Right renal pelvis (tissue), 4 donors: ENCODE results near the gene PRRC2B. TPM values are rescaled to one million over a fixed set of nuclear protein-coding genes. Genes with fewer than 3 reads are reported as not detected.
"Not testable (repeated sequence)": the region's sequence is repeated elsewhere in the genome, so short reads cannot be mapped to it uniquely, and the experiment has no call there.

Experiments
- DNase-seq, 4 donors: peaks; one replicate each; pipeline ENCODE4 v3.0.0-alpha.2; 2013; ENCODE audit warnings: low read depth in 4 of 4, low spot score in 3 of 4, missing footprints in 1 of 4
- polyA plus RNA-seq, 4 donors: library from polyadenylated mRNA; unstranded; fragments of 120-200 nt; gene quantifications; one replicate each; pipeline ENCODE4 v1.2.1, GENCODE V29; 2013; ENCODE audit not compliant: insufficient read length in 4 of 4

The PRRC2B gene
- polyA plus RNA-seq = 100 to 1,000 TPM; 179 to 200 (median 195) TPM

GRCh38 chr9:131393622-131394463, at the start of gene PRRC2B:
PRRC2B (plus strand) TSS chr9:131394086; CDS start chr9:131430145, 36,059 bp downstream.
- DNase-seq = peak; percentile 75 to 83 (median 81)

GRCh38 chr9:131344931-131345535, 48.9 kb upstream of the PRRC2B start:
- DNase-seq = not testable (repeated sequence)

GRCh38 chr9:131346559-131346958, 47.3 kb upstream of the PRRC2B start:
- no peak for DNase-seq

- DNase-seq = no peak
Observed at GRCh38 chr9:131347376-131348020, 46.4 kb upstream of the PRRC2B start.

GRCh38 chr9:131348631-131349521, 45.0 kb upstream of the PRRC2B start:
- DNase-seq = no peak

GRCh38 chr9:131349522-131349880, 44.4 kb upstream of the PRRC2B start:
- DNase-seq = no peak

GRCh38 chr9:131349881-131350563, 43.9 kb upstream of the PRRC2B start:
- DNase-seq = peak in 2 of 4 donors; percentile 68 to 76

GRCh38 chr9:131356479-131356878, 37.4 kb upstream of the PRRC2B start:
- not testable (repeated sequence) for DNase-seq

GRCh38 chr9:131358556-131358955, 35.3 kb upstream of the PRRC2B start:
- DNase-seq = no peak

- DNase-seq = no peak
Observed at GRCh38 chr9:131361202-131361833, 32.6 kb upstream of the PRRC2B start.

GRCh38 chr9:131365546-131365945, 28.3 kb upstream of the PRRC2B start:
- DNase-seq = no peak

- peak in 1 of 4 donors; percentile 25 for DNase-seq
Observed at GRCh38 chr9:131366761-131367401, 27.0 kb upstream of the PRRC2B start.

- no peak for DNase-seq
Observed at GRCh38 chr9:131367450-131367849, 26.4 kb upstream of the PRRC2B start.

GRCh38 chr9:131370638-131371037, 23.2 kb upstream of the PRRC2B start:
- no peak for DNase-seq

- not testable (repeated sequence) for DNase-seq
Observed at GRCh38 chr9:131372599-131372973, 21.3 kb upstream of the PRRC2B start.

- DNase-seq = not testable (repeated sequence)
Observed at GRCh38 chr9:131374638-131375037, 19.2 kb upstream of the PRRC2B start.

- no peak for DNase-seq
Observed at GRCh38 chr9:131379056-131379455, 14.8 kb upstream of the PRRC2B start.

- peak in 3 of 4 donors; percentile 63 to 86 (median 77) for DNase-seq
Observed at GRCh38 chr9:131382850-131383729, 10.8 kb upstream of the PRRC2B start.
